Stimulated activated CD4-positive, alpha-beta T cell treated with anti-CD3 and anti-CD28 coated beads, Interleukin-4, amount 100 ng/mL, for 48 hours (primary cell): ENCODE measurements around the gene EPHA5.

Experiments
- DNase-seq, 2 donors: peaks; one replicate each; pipeline ENCODE4 v3.0.0-alpha.2; 2020; ENCODE audit warnings: low read depth in 2 of 2

EPHA5 gene

GRCh38 chr4:65670331-65671031 lies at the start of gene EPHA5:
Gene EPHA5, minus strand, starts transcription at chr4:65670489. Its CDS starts 747 bp downstream, at chr4:65669742.
- DNase-seq = no peak

- DNase-seq = no peak
These were observed 49.3 kb upstream of the EPHA5 start for GRCh38 chr4:65719635-65720034.

GRCh38 chr4:65698631-65699030 lies 28.3 kb upstream of the EPHA5 start:
- DNase-seq = no peak

- no peak for DNase-seq
These were observed 26.1 kb upstream of the EPHA5 start for GRCh38 chr4:65696436-65696835.

- DNase-seq = no peak
These were observed 1.1 kb upstream of the EPHA5 start for GRCh38 chr4:65671372-65671771.

DNA sequence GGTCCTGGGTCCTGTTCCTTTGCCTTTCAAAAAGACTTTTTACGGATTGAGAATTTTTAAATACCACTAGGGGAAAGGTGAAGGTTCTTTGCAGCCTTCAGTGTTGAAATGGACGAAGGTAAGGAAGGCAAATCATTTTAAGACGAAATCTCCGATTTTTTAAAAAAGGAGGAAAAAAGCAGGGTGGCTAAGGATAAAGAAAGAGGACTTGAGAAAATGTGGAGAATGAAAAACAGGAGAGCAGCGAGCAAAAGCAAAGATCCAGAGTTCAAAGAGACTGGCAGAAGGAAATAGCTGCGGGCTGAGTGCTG lies 314 bp downstream of the EPHA5 start:
- DNase-seq = no peak

GRCh38 chr4:65669111-65670019 lies 924 bp downstream of the EPHA5 start:
- no peak for DNase-seq

DNA sequence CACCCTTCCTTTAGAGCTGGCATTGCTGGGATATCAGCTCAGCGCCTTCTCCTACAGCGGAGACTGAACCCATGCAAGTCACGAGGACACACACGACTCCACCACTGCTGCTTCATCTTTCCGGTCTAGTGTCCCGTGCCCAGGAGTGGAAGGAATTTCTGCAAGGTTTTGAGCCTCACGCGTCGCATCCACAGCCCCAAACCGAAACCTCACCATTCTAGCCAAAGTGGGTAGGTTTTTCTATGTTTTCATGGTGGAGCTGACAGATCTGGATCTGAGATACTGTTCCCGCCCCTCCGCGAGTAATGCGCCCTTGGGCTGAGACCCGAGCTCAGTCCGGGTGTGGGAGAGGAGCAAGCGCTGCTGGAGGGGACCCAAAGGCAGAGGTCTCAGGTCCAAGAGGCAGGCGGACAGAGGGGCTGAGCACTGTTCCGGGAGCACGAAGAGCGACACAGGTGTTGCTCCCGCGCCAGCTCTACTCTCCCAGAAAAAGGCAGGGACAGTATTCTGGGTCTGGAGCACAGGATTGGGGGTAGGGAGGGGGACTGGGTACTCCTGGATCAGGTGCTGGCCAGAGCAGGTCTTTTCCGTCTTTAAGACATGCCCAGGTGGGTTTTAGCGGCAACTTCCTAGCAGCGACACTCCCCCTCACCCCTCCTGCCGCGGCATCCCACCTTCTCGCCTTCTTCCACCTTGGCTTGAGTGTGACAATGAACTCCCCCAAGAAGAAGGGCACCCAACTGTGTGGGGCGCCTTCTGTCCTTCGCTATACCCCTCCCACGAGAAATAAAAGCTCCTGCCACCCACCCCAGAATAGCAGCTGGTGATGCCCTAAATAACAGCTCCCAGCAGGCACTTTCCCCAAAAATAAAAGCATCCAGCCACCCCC lies 1.8 kb downstream of the EPHA5 start:
- DNase-seq = no peak

GRCh38 chr4:65667506-65668041 lies 2.7 kb downstream of the EPHA5 start:
- no peak for DNase-seq

DNA sequence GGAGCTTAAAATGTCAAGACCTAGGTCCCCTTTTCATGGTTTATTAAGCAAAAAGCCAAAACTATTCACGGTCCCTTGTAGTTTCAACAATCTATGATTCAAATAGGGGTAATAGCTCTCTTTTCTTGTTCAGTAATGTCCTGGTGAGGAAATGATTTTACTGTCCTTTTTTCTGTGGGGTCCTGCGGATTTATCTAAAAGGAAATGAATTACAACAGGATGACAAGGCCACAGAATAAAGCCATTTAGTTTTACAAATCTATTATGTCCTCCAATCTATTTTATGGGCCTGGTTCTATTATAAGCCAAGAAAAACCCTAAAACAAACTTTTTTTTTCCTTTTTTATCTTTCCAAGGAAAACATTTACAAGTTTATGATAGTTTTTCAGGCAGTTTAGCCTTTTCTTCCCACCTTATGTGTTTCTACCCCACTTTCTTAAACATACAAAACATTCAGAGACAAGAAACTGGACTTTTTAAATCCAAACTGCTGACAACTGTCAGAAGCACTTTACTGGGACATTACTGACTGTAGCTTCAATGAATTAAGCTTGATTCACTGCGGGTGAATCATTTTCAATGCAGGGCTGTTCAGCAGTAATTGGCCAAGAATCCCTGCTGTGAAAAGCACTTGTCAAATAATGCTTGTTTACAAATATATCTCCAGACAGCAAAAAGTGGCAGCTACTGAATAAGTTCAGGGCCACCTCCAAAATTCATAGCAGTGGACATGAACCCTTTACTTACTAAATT lies 4.3 kb downstream of the EPHA5 start:
- no peak for DNase-seq

DNA sequence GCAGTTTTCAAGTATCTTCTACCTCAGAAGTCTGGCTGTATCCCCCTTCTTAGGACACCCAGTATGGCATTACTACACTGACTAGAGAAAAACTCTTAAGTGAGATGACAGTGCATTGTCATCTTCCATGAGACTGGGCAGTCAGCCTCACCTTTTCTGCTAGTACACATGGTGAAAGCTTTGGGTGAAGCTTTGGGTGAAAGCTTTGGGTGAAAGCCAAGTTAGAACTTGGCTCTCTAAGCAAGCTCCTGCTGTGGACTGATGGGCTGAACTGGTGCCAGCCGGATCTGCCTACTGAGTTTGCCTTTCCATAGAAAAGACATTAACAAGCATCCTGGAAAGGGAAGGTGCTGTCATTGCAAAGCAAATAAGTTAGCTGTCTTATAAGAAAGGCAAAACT lies 8.8 kb downstream of the EPHA5 start:
- DNase-seq = no peak

- no peak for DNase-seq
These were observed 12.2 kb downstream of the EPHA5 start for GRCh38 chr4:65658117-65658516.

DNA sequence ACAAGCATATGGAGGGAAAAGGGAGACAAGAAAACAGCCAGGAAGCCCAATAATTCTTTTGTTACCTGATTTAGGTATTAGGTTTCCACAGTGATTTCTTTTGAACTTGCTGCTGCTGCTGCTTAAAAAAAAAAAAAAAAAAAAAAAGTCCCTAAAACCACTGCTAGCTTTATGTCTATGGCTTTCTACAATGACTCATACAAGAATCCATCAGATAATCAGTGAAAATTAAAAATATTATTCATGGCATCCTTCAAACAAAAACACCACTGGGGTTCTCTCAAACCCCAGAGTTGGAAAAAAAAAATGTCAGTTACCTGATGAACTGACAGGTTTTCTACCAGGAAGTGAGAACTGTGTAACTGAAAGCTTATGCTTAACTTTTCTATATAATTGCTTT lies 14.3 kb downstream of the EPHA5 start:
- DNase-seq = no peak

GRCh38 chr4:65654976-65655375 lies 15.3 kb downstream of the EPHA5 start:
- no peak for DNase-seq

- no peak for DNase-seq
These were observed 16.4 kb downstream of the EPHA5 start for GRCh38 chr4:65653740-65654361.

- DNase-seq = no peak
These were observed 18.5 kb downstream of the EPHA5 start for GRCh38 chr4:65651751-65652150.

GRCh38 chr4:65651031-65651430 lies 19.3 kb downstream of the EPHA5 start:
- no peak for DNase-seq

- no peak for DNase-seq
These were observed 24.2 kb downstream of the EPHA5 start for GRCh38 chr4:65646136-65646535.

DNA sequence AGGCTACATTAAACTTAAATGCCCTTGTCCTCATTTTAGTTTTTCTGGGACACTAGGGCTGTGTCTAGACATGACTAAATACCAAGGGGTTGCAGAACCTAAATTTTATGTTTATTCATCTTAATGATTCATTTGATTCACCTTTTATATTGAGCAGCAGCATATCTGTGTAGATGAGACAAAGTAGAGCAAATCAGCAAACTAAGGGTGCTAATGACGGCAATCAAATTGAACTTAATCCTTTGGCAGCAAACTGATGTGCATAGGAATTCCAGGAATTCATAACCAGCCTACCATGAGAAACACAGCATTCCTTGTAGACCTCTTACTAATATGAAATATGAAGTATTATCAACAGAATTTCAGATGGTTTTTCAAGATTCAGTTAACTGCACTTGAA lies 25.1 kb downstream of the EPHA5 start:
- DNase-seq = no peak

GRCh38 chr4:65635051-65635821 lies 35.1 kb downstream of the EPHA5 start:
- DNase-seq = no peak
